ENCODE data around the gene FOXL1.
"Not testable (repeated sequence)": the region's sequence is repeated elsewhere in the genome, so short reads cannot be mapped to it uniquely, and the experiment has no call there.

Gene FOXL1

GRCh38 chr16:86581458-86581857, 3.1 kb downstream of the FOXL1 start:
- no peak for DNase-seq

GRCh38 chr16:86584071-86584685, 5.8 kb downstream of the FOXL1 start:
- no peak for DNase-seq

DNA sequence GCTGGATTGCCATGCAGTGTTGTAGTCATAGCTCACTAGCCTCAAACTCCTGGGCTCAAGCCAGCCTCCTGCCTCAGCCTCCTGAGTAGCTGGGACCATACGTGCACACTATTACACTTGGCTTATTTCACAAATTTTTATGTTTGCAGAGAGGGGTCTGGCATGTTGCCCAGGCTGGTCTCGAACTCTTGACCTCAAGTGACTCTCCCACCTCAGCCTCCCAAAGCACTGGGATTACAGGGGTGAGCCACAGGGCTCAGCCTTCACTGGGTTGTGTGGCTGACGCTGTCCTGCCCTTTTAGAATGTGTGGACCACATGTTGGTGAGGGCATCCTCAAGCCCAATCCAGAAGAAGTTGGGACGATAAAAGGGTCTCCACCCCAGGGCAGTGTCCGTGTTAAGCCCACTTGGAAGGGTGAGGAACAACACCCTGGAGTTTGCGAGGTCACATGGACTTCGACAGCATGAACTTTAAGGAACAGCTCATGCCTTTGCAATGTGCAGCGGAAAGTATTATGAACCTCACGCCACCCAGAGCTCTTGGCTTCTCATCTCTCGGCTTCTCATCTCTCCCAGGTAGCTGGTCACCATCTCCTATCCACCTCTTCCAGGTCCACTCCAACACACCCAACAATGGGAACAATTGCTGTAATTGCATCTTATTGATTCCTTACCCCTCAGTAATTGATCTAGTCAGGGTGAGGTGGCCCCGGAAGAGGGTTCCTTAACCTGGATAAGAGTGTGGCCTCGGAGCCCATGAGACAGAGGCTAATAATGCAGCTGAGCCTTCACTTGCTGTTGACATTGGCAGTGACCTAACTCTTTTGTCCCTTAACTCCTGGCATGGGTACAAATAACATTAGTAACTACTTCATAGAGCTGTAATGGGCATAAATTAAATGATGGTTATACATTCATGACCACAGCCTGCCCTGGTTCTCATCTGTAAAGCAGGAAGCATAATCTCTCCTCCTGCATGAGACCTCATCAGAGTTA, 6.7 kb downstream of the FOXL1 start:
- DNase-seq = no peak

GRCh38 chr16:86585821-86586611, 7.7 kb downstream of the FOXL1 start:
- DNase-seq = peak; percentile 71

GRCh38 chr16:86587487-86587886, 9.1 kb downstream of the FOXL1 start:
- DNase-seq = no peak

GRCh38 chr16:86587955-86588354, 9.6 kb downstream of the FOXL1 start:
- DNase-seq = not testable (repeated sequence)

DNA sequence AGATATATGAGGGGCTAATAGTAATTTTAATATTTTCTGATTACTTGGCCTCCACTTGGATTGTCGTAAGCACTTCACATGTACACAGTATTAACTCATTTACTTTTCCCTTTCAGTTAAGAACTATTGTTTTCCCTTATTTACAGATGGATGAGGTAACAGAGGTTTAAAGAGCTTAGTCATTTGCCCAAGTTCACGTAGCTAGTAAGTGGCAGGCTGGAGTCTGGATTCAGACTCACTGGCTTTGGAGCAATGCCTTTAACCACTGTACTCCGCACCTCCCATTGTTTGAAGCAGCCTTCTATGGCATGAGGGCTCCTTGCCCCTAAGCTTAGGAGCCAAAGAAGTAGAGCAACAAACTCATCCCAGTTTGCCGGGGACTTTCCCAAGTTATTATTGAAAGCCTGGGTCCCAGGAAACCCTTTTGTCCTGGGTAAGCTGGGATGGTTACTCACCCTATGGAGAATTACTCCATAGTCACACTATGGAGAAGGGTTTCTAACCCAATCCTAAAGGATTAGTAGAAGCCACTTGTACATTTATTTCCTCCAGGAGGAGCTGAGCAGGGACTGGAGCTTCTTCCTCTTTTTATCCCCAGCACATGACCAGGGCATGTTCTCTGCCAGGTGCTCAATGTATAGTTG, 12.3 kb downstream of the FOXL1 start:
- DNase-seq = peak; percentile 62

- no peak for DNase-seq
Observed at GRCh38 chr16:86591270-86591669, 12.9 kb downstream of the FOXL1 start.

DNA sequence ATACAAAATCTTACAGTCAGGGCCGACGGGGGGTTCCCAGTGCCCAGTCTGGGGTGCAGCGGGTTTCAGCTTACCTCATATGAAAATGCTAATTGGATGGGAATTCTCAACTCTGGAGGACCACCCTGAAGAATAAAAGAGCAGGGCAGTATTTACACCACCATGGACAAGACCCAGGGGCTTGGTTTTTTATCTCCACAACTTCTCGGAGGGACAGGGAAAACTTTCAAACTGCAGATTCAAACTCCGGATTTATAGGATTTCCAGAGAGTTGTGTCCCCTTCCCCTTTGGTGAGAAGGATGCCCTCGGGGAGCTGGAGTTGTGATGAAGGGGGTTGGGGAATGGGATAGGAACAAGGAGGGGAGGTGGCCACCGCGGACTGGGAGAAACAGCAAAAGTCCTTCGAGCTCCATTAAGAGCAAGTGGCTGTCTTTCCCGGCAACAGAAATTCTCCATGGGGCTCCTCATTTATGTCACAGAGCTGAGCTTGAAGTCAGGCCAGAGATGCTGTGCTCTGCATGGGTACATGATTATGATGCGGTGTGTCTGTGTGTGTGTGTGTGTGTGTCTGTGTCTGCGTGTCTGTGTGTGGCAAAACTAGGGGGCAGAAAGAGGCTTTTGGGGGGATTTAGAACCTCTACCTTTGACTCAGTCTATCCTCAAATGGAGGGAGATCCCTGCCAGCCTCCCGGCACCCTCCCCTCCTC, 15.7 kb downstream of the FOXL1 start:
- no peak for DNase-seq

DNA sequence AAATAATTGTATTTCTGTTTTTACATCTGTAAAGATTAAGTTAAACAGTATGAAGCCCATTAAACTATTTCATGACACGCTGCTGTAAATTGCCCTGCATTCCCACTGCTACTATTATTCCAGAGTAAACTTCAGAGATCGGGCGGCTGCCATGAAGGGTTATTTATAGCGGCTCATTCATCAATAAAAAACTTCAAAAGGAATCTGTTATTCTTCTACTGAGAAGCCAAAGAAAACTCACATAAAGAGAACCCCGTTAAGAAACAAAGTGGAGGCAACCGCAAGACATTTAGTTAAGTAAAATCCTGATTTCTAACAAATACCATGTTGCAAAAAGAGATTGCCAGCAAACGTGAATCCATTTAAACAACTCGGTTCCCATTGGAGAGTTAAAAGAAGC, 16.4 kb downstream of the FOXL1 start:
- DNase-seq = no peak

DNA sequence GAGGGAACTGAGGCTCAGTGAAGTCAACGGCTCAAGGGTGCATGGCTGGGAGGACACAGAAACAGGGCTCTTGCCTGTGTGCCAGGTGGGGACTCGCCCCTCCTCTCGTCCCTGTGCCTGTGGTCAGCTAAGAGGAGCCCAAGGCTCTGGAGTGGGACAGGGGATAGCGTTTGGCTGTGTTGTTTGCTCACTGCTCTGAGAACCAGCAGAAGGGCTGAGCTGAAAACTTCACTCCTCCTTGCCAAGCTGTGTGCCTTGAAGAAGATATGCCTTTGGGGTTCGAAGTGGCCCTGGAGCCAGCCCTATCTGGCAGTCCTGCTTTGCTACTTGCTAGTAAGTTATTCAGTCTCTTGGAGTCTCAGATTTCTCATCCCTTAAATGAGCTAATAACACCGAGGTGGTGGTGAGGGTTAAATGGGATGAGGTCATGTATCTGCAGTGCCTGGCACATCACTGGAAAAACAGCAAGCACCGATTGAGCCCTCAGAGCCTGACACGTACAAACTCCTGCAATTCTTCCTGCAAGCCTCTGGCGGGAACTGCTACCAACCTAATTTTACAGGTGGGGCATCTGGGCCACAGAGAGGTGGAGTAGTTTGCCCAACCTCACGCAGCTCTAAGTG, 17.7 kb downstream of the FOXL1 start:
- DNase-seq = no peak

DNA sequence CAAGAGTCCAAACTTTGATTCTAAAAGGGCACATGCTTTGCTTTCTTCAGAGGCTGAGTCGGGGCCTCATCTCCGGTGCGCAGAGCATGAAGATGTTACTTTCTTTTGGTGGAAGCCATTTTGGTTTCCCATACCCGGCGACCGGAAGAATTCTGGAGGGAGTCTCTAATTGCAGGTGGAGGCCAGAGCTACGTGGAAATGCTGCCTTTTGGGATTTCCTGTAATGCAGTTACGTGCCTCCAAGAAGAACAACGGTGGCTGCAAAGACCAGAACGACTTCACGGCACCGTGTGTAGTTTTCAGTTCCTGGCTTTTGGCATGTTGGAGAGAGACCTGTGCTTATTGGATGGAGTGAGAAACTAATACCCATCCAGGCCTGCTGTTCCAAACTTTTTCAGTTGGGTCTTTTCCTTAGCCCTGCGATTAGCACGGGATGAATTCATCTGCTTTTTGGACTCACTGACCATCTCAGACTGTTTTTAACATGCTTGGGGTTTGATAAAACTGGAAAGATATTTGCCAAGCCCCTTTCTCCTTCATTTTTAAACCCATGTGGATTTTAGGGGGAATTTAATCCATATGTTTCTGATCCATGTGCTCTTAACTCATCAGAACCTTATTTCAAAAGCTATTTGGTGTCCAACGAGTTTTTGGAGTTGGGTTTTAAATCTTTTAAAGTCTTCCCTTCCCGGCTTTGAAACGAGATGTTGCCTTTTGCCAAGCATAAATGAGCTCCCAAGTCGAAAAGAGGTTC, 19.0 kb downstream of the FOXL1 start:
- no peak for DNase-seq

- DNase-seq = no peak
Observed at GRCh38 chr16:86597880-86598606, 19.7 kb downstream of the FOXL1 start.

- DNase-seq = peak; percentile 59
Observed at GRCh38 chr16:86598607-86599565, 20.5 kb downstream of the FOXL1 start.

GRCh38 chr16:86601356-86601755, 23.0 kb downstream of the FOXL1 start:
- DNase-seq = no peak

DNA sequence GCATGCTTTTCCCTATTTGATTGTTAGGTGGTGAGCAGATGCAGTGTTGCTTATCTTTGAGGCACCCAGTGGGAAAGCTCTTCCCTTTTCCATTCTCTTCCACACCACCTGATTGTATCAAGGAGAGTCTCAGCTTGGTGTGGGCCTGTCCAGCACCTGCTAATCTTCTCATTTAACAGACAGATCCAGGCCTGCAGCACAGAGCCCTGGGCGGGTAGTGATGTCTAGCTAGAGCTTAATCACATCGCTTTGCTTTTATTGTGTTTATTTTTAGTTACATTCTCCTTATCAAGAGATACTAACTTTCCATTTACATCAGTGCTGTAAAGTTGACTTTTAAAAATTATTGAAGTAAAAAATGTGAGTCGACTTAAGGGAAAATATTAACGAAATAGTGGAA, 24.2 kb downstream of the FOXL1 start:
- DNase-seq = no peak

DNA sequence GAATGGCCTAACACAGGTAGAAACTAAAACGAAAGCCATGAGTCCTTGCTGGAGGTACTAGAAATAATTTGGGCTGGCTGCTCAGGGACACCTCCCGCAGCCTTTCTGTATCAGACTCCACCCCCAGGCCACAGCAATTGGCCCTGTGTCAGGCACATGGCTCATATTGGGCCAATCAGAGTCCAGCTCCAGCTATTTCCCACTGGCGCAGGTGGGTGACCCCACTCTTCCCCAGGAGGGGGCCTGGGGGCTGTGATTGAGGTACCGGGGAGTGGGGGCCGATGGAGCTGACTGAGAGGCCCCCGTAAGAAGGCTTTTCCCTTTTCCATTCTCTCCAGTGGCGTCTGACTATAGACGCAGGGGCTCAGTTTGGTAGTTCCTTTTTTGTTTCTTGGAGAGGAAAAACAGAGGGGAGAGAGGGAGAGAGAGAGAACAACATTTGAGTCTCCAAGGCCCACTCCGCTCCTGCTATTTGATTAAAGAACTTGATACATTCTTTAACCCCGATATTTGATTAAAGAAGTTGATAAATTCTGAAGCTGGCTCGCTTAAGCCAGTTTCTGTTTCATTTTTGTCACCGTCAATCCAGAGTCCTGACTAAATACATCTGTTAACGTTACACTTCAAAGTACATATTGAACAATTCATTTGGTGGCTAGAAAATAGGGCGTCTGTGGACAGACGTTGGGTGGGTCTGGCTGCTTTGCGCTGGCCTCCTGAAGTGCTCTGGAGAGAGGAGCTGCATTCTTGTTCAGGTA, 26.3 kb downstream of the FOXL1 start:
- DNase-seq = no peak

DNA sequence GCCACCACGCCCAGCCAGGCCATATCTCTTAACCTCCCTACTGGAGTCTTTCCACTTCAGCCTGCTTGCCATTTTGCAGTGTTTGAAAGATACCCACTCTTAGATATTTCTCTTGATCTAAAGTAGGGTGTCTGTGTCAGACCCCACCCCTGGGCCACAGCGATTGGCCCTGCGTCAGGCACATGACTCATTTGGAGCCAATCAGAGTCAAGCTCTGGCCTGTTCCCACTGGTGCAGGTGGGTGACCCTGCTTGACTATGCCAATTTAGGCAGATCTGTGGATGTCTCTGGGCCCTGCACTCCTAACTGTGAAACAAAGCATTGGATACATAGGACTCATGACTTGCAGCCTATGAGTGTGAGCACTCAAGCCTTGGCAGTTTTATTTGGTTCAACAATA, 27.6 kb downstream of the FOXL1 start:
- DNase-seq = no peak

Data from amniotic stem cell (primary cell).